Ishikawa (cell line): Measurements from ENCODE around the gene QPCT.
A peak's percentile ranks its signal among the peaks of the same experiment; 100 is the strongest.

ENCODE experiments used
- CEBPB ChIP-seq: IDR thresholded peaks from 2 replicates; pipeline ENCODE4 v1.6.1; 2012
- CREB1 ChIP-seq: IDR thresholded peaks from 2 replicates; pipeline ENCODE4 v1.6.1; 2012; ENCODE audit warnings: low read depth
- EGR1 ChIP-seq: IDR thresholded peaks from 2 replicates; pipeline ENCODE4 v1.6.1; 2012
- EP300 ChIP-seq: IDR thresholded peaks from 2 replicates; pipeline ENCODE4 v1.6.1; 2012; ENCODE audit warnings: borderline replicate concordance
- FOXM1 ChIP-seq: IDR thresholded peaks from 2 replicates; pipeline ENCODE4 v1.6.1; 2012; ENCODE audit warnings: low read depth, borderline replicate concordance
- NFIC ChIP-seq: IDR thresholded peaks from 2 replicates; pipeline ENCODE4 v1.6.1; 2012
- RAD21 ChIP-seq: IDR thresholded peaks from 2 replicates; pipeline ENCODE4 v1.6.1; 2012; ENCODE audit warnings: low read depth
- TAF1 ChIP-seq: IDR thresholded peaks from 2 replicates; pipeline ENCODE4 v1.6.1; 2012; ENCODE audit warnings: low read depth, mild to moderate bottlenecking
- TCF12 ChIP-seq: IDR thresholded peaks from 2 replicates; pipeline ENCODE4 v1.6.1; 2012; ENCODE audit warnings: low read depth
- TEAD4 ChIP-seq: IDR thresholded peaks from 2 replicates; pipeline ENCODE4 v1.6.1; 2012
- YY1 ChIP-seq: IDR thresholded peaks from 2 replicates; pipeline ENCODE4 v1.6.1; 2012; ENCODE audit warnings: low read depth
- ZBTB7A ChIP-seq: IDR thresholded peaks from 2 replicates; pipeline ENCODE4 v1.6.1; 2012; ENCODE audit warnings: low read depth
- TF ChIP-seq, protein P1 (sequence below): IDR thresholded peaks from 2 replicates; pipeline ENCODE4 v1.6.1; 2012
- TF ChIP-seq, protein P2 (sequence below): IDR thresholded peaks from 2 replicates; pipeline ENCODE4 v1.6.1; 2012; ENCODE audit warnings: low read depth, mild to moderate bottlenecking
- TF ChIP-seq, protein P3 (sequence below): IDR thresholded peaks from 2 replicates; pipeline ENCODE4 v1.6.1; 2012

Gene QPCT

GRCh38 chr2:37324786-37325624 is 19.4 kb upstream of the QPCT start, which contains the start of gene PRKD3:
PRKD3 (minus strand) TSS chr2:37324833; CDS start chr2:37316524, 8,309 bp downstream.
- TF ChIP-seq RAD21 (no peak), YY1 (no peak), ZBTB7A (peak; percentile 16; the same call in 1 of the 2 replicates)
- TF ChIP-seq, protein P1, sequence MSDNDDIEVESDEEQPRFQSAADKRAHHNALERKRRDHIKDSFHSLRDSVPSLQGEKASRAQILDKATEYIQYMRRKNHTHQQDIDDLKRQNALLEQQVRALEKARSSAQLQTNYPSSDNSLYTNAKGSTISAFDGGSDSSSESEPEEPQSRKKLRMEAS, result peak; percentile 42

DNA sequence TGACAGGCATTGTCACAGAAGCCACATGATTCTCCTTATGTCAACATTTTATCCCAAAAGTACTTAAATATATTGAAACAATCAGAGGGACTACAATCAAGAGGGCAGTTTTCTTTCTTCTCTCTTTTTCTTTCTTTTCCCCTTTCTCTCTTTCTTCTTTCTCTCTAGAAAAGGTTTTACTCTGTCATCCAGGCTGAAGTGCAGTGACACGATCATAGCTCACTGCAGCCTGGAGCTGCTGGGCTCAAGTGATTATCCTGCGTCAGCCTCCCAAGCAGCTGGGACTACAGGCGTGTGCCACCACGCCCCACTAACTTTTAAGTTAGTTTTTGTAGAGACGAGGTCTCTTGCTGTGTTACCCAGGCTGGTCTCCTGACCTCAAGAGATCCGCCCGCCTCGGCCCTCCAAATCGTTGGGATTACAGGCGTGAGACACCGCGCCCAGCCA is 18.8 kb upstream of the QPCT start:
- TF ChIP-seq, protein P2, sequence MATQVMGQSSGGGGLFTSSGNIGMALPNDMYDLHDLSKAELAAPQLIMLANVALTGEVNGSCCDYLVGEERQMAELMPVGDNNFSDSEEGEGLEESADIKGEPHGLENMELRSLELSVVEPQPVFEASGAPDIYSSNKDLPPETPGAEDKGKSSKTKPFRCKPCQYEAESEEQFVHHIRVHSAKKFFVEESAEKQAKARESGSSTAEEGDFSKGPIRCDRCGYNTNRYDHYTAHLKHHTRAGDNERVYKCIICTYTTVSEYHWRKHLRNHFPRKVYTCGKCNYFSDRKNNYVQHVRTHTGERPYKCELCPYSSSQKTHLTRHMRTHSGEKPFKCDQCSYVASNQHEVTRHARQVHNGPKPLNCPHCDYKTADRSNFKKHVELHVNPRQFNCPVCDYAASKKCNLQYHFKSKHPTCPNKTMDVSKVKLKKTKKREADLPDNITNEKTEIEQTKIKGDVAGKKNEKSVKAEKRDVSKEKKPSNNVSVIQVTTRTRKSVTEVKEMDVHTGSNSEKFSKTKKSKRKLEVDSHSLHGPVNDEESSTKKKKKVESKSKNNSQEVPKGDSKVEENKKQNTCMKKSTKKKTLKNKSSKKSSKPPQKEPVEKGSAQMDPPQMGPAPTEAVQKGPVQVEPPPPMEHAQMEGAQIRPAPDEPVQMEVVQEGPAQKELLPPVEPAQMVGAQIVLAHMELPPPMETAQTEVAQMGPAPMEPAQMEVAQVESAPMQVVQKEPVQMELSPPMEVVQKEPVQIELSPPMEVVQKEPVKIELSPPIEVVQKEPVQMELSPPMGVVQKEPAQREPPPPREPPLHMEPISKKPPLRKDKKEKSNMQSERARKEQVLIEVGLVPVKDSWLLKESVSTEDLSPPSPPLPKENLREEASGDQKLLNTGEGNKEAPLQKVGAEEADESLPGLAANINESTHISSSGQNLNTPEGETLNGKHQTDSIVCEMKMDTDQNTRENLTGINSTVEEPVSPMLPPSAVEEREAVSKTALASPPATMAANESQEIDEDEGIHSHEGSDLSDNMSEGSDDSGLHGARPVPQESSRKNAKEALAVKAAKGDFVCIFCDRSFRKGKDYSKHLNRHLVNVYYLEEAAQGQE, result no peak
- TF ChIP-seq ZBTB7A (no peak), TCF12 (no peak), CEBPB (no peak), FOXM1 (no peak), YY1 (no peak), TAF1 (no peak), EGR1 (no peak), CREB1 (no peak), TEAD4 (no peak), EP300 (no peak), NFIC (no peak), RAD21 (no peak)
- TF ChIP-seq, protein P3, sequence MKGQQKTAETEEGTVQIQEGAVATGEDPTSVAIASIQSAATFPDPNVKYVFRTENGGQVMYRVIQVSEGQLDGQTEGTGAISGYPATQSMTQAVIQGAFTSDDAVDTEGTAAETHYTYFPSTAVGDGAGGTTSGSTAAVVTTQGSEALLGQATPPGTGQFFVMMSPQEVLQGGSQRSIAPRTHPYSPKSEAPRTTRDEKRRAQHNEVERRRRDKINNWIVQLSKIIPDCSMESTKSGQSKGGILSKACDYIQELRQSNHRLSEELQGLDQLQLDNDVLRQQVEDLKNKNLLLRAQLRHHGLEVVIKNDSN, result no peak
- TF ChIP-seq, protein P1, result no peak

- TF ChIP-seq NFIC, result no peak
These were observed 18.1 kb upstream of the QPCT start for GRCh38 chr2:37326285-37326684.

DNA sequence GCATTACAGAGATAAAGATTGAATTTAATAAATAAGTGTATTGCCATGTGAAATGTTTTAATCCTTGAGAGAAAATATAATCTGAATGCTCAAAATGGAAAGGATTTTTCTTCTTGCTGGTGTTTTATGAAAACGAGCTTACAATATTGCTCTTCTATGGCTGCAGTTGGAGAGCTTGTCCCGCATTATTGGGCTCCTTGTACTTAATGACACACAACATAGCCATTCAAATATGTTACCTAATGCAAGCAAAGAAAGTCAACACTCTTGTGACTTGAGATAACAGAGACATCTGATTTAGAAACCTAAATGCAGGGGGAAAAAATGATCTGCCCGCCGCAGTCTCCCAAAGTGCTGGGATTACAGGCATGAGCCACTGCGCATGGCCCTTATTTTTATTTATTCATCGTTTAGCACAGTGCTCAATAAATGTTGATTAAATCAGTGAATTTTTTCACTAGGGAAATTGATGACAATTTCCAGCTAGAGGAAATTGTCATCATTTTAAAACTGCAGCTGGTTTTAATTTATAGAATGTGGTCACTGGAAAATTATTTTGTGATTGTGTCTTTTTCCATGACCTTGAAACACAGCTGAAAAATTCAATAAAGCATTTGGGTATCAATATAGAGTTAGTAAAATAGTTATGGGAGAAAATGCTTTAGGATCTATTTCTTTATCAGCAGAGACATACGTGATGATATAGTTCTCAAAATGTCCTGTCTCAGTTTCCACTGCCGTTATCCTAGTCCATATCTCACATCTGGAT is 17.4 kb upstream of the QPCT start:
- TF ChIP-seq CEBPB, result no peak
- TF ChIP-seq, protein P1, result no peak
- TF ChIP-seq TCF12, result no peak

DNA sequence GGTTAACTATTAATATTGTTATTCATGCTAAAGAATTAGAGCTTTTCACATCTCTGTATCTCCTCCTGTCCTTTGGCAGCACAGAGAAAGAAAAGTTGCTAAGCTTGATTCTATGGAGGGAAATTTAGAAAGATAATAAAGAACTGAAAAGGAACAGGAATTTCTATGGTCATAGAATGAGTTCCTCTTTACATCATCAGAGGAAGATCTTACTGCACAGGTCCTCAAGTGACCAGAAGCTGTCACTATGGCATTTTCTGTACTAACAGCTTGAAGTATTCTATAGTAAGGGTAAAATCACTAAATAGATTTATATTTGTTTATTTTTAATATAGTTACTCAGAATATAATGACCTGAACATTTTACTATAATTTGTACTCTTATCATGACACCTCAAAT is 13.7 kb upstream of the QPCT start:
- TF ChIP-seq, protein P2, result no peak
- TF ChIP-seq NFIC (no peak), YY1 (no peak), EGR1 (no peak), FOXM1 (no peak), CEBPB (no peak)
- TF ChIP-seq, protein P3, result no peak

DNA sequence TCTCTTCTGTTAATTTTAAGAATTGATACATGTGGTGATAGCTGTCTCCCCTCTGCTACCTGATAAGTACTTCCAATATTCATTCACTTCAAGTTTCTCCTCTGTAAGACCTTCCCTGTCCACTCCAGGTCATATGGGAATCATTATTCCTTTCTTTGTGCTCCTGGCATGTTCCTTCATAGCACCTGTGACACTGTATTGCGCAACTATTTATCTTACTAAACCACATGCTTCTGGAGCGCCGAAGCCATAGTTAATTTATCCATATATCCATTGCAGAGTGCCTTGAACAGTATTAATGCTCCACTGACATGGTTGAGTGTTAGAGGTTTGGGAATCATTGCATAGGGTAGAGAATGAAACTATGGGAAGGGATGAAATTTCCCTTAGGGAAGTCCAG is 11.9 kb upstream of the QPCT start:
- TF ChIP-seq RAD21, result no peak
- no peak for TF ChIP-seq TAF1
- TF ChIP-seq YY1, result no peak
- TF ChIP-seq CREB1, result no peak
- TF ChIP-seq, protein P1, result no peak
- TF ChIP-seq, protein P2, result no peak
- TF ChIP-seq TEAD4, result no peak
- TF ChIP-seq, protein P3, result no peak
- peak; percentile 94 for TF ChIP-seq CEBPB
